OCI-LY7 (cell line): ENCODE measurements around the gene TOM1L2. TPM values are rescaled to one million over a fixed set of nuclear protein-coding genes. Genes with fewer than 3 reads are reported as not detected.

Experiments used
- BruUV-seq: library from RNA; stranded (reverse); fragments of 400-500 nt; replicated peaks from 2 replicates; lab custom pipeline; 2021; lab: Mats Ljungman, UMichigan
- CTCF ChIA-PET: fragments of 300-600 bp; sonication (Branson Sonifier 250); formaldehyde crosslinking; loops from one replicate; lab custom pipeline; 2022; ENCODE audit warnings: antibody characterized with exemption; ENCODE audit not compliant: unreplicated experiment; lab: Charles Lee
- POLR2A ChIA-PET: fragments of 300-600 bp; sonication (Branson Sonifier 250); formaldehyde crosslinking; loops from one replicate; lab custom pipeline; 2022; ENCODE audit warnings: antibody characterized with exemption; lab: Charles Lee
- DNase-seq: peaks from one replicate; pipeline ENCODE4 v3.0.0-alpha.2; 2015; ENCODE audit warnings: low spot score
- H2AFZ ChIP-seq: fragments of 200-600 bp; sonication (generic), shearing (Covaris generic); 2 replicates; pipeline ENCODE4 v1.6.1; 2014; ENCODE audit warnings: mild to moderate bottlenecking, antibody characterized with exemption, low read length, moderate library complexity
- H3K27ac ChIP-seq: fragments of 200-600 bp; sonication (generic); 2 replicates; pipeline ENCODE4 v1.5.1; 2014; ENCODE audit warnings: mixed run types, low read depth, mild to moderate bottlenecking, moderate library complexity, low read length, inconsistent platforms; ENCODE audit not compliant: poor library complexity, severe bottlenecking
- H3K36me3 ChIP-seq: fragments of 200-600 bp; sonication (generic); 2 replicates; pipeline ENCODE4 v1.6.1; 2014; ENCODE audit warnings: mild to moderate bottlenecking, antibody characterized with exemption, low read length, moderate library complexity, mixed read lengths; ENCODE audit not compliant: insufficient read depth
- H3K4me1 ChIP-seq: fragments of 200-600 bp; sonication (generic); 2 replicates; pipeline ENCODE4 v1.5.1; 2014; ENCODE audit warnings: mild to moderate bottlenecking, low read length; ENCODE audit not compliant: insufficient read depth, poor library complexity, severe bottlenecking
- H3K4me2 ChIP-seq: fragments of 200-600 bp; sonication (generic); 2 replicates; pipeline ENCODE4 v1.6.1; 2014; ENCODE audit warnings: mild to moderate bottlenecking, low read length
- H3K4me3 ChIP-seq: fragments of 200-600 bp; sonication (generic); 2 replicates; pipeline ENCODE4 v1.5.1; 2014; ENCODE audit warnings: mild to moderate bottlenecking, low read depth, low read length; ENCODE audit not compliant: poor library complexity, severe bottlenecking
- H3K79me2 ChIP-seq: fragments of 200-600 bp; sonication (generic); 2 replicates; pipeline ENCODE4 v1.6.1; 2016; ENCODE audit warnings: low read depth, mild to moderate bottlenecking, low read length, moderate library complexity, mixed read lengths; ENCODE audit not compliant: insufficient read depth
- H3K9me2 ChIP-seq: fragments of 200-600 bp; sonication (generic); 2 replicates; pipeline ENCODE4 v1.6.1; 2016; ENCODE audit warnings: mild to moderate bottlenecking, low read length, mixed read lengths; ENCODE audit not compliant: insufficient read depth
- H3K9me3 ChIP-seq: fragments of 200-600 bp; sonication (generic); 2 replicates; pipeline ENCODE4 v1.6.1; 2014; ENCODE audit warnings: mild to moderate bottlenecking, mixed run types, low read length, mixed read lengths
- H4K20me1 ChIP-seq: fragments of 200-600 bp; sonication (generic); 2 replicates; pipeline ENCODE4 v1.6.1; 2014; ENCODE audit warnings: mild to moderate bottlenecking, antibody characterized with exemption, low read length, moderate library complexity, mixed read lengths; ENCODE audit not compliant: insufficient read depth
- CTCF ChIP-seq: fragments of 200-600 bp; sonication (generic); conservative IDR thresholded peaks from 2 replicates; pipeline ENCODE4 v1.5.1; 2014; ENCODE audit warnings: mild to moderate bottlenecking, antibody characterized with exemption, low read length, moderate library complexity, mixed read lengths
- EZH2phosphoT487 ChIP-seq: fragments of 200-600 bp; sonication (generic); IDR thresholded peaks from 2 replicates; pipeline ENCODE4 v1.6.1; 2018; ENCODE audit warnings: low read depth, borderline replicate concordance, mild to moderate bottlenecking, mixed run types, antibody characterized with exemption, low read length, moderate library complexity, mixed read lengths
- intact Hi-C: fragments of 100-400 bp; cut with micrococcal nuclease; formaldehyde crosslinking; loops from one replicate; pipeline ENCODE4 v1.10.0; 2022; ENCODE audit not compliant: unreplicated experiment
- total RNA-seq, 2 experiments: library from RNA; depleted of rRNA in 1 of 2; stranded (reverse); fragments of >200 nt in 1 of 2; shearing (Covaris generic) in 1 of 2; gene quantifications; 2 replicates each; pipeline ENCODE4 v1.2.3, GENCODE V29; 2014 to 2022

TOM1L2 gene
- total RNA-seq, 2 experiments from 2014 or later = 4.9 to 14.3 TPM

GRCh38 chr17:18002171-18002570 is 30.0 kb upstream of the TOM1L2 start:
- BruUV-seq = no TSS peak
- no peaks in the 10 kb centered on the region for H3K79me2 ChIP-seq
- no peak for DNase-seq
- ChIA-PET POLR2A (no interaction called here), CTCF (no interaction called here)
- H3K9me3 ChIP-seq = no peaks in the 10 kb centered on the region
- no peaks in the 10 kb centered on the region for H3K4me1 ChIP-seq
- no peaks in the 10 kb centered on the region for H3K9me2 ChIP-seq
- TF ChIP-seq EZH2phosphoT487 = no peak
- no peak overlapping the region for H3K4me3 ChIP-seq
- H3K4me2 ChIP-seq = no peak overlapping the region
- H2AFZ ChIP-seq = no peak overlapping the region
- intact Hi-C loops = no loop called here
- no peak overlapping the region for H3K27ac ChIP-seq
- H4K20me1 ChIP-seq = no peaks in the 10 kb centered on the region
- H3K36me3 ChIP-seq = no peaks in the 10 kb centered on the region

- CTCF ChIA-PET = no interaction called here
- H3K4me2 ChIP-seq = no peak overlapping the region
- H2AFZ ChIP-seq = no peak overlapping the region
- no peak overlapping the region for H3K4me3 ChIP-seq
- TF ChIP-seq EZH2phosphoT487 = no peak
- no peaks in the 10 kb centered on the region for H3K9me2 ChIP-seq
- H4K20me1 ChIP-seq = no peaks in the 10 kb centered on the region
- no peaks in the 10 kb centered on the region for H3K9me3 ChIP-seq
- DNase-seq = no peak
- no peak overlapping the region for H3K27ac ChIP-seq
- no peaks in the 10 kb centered on the region for H3K79me2 ChIP-seq
- intact Hi-C loops = no loop called here
- no TSS peak for BruUV-seq
- POLR2A ChIA-PET = no interaction called here
- no peaks in the 10 kb centered on the region for H3K36me3 ChIP-seq
- H3K4me1 ChIP-seq = no peaks in the 10 kb centered on the region
Measured at GRCh38 chr17:18000030-18000408, 27.8 kb upstream of the TOM1L2 start.

GRCh38 chr17:17999364-18000029 is 27.3 kb upstream of the TOM1L2 start:
- H3K36me3 ChIP-seq = no peaks in the 10 kb centered on the region
- ChIA-PET POLR2A (no interaction called here), CTCF (no interaction called here)
- H3K4me3 ChIP-seq = no peak overlapping the region
- H3K79me2 ChIP-seq = no peaks in the 10 kb centered on the region
- intact Hi-C loops = no loop called here
- H3K4me1 ChIP-seq = no peaks in the 10 kb centered on the region
- no peaks in the 10 kb centered on the region for H3K9me2 ChIP-seq
- BruUV-seq = no TSS peak
- DNase-seq = no peak
- no peaks in the 10 kb centered on the region for H3K9me3 ChIP-seq
- H2AFZ ChIP-seq = no peak overlapping the region
- TF ChIP-seq CTCF (no peak), EZH2phosphoT487 (no peak)
- no peak overlapping the region for H3K4me2 ChIP-seq
- no peak overlapping the region for H3K27ac ChIP-seq
- no peaks in the 10 kb centered on the region for H4K20me1 ChIP-seq
